ENCODE data around the gene URAD.
"Not testable (repeated sequence)": the region's sequence is repeated elsewhere in the genome, so short reads cannot be mapped to it uniquely, and the experiment has no call there.

The URAD gene

GRCh38 chr13:27971776-27972477, 16.6 kb downstream of the URAD start:
- DNase-seq (ENCODE audit: extremely low read depth in 1 of 2, low read depth in 1 of 2), result no peak

GRCh38 chr13:27971236-27971645, 17.3 kb downstream of the URAD start:
- no peak for DNase-seq (ENCODE audit: extremely low read depth in 1 of 2, low read depth in 1 of 2)

DNA sequence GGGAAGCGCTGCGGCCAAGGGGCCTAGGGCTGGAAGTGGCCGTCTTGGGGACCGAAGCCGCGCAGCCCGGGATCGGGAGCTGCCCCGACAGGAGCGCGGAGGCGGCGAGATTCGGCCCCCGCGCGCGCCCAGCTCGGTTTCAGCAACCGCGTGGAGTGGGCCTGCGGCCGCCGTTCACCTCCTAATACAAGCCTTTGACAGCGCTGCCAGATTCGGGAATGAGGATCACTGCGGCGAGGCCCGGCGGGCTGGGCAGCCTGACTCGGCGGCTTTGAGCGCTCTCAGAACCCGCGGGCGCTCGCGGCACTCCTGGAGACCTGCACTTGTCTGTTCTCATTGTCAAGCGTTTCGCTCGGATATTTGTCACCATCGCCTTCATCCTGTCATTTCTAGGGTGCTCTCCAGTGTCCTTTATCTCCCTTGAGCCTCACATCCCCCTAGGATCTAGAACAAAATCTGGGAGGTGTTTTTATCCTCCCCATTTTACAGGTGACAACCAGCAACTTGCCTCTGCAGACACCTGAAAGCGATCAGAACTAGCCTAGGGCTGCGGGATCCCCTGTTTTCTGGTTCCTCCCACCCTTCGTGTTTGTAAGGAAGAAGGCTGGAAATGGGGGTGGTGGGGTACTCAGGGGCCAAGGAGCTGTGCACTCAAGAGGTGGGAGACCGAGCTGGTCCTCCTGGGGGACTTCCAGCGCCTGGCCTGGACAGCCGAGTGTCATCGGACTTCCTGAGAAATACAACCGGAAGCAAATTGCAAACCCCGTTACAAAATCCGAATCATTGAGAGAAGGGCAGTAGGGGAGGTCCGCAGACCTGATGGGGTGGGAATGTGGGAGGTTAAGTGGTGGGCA, 17.9 kb downstream of the URAD start:
- no peak for DNase-seq (ENCODE audit: extremely low read depth in 1 of 2, low read depth in 1 of 2)

DNA sequence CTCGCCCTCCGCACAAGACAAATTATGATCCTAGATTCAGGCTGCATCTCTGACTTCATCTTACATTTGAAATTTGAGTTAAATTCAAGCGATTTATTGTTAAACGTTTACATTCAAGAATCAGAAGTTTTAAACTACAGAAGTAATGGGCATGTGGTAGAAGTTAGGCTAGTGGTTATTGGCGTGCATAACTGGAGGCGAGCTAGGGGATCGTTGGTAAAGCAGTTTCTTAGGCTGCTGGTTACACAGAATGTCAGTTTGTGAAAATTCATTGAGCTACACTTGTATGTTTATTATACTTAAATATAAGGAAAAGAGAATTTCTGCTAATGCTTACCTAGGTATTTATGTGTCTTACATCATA, 18.6 kb downstream of the URAD start:
- DNase-seq (ENCODE audit: extremely low read depth in 1 of 2, low read depth in 1 of 2), result no peak

DNA sequence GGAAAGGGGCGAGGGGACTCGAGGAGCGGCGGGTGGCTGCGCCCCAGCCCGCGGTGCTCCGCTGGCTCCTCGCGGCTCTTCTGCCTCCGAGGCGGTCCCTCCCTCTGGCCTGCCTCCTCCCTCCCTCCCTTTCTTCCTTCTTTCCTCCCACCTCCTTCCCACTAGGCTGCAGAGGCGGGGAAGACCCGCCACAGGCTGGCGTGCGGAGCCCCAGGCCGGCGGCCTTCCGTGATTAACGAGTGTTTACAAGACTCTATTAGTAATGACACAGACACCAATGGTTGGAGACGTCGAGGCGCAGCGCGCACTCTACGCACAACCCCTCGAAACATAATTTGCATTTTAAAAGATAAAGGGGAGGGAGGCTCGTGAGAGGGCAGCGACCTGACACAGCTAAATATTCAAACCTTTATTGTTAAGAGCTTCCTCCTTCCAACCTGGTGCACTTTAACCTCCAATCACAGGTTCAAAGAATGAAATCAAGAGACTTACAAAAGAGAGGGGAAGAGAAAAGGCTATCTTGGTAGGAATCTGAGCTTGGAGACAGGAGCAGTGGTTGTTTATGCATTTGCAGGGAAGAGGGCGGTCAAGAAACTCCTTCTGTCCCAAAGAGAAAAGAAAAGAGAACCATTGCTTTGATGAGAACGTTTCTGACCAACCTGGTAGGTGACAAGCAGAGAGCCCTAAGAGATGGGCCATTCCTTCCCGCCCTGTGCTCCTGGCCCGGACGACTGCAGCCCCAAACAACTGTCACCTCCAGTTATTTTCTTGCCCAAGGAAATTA, 19.2 kb downstream of the URAD start, which contains the start of gene CDX2:
CDX2 (minus strand) TSS at position 234 of the 784 bp plus-strand sequence. CDS start 309 bp downstream, outside the sequence.
- no peak for DNase-seq (ENCODE audit: extremely low read depth in 1 of 2, low read depth in 1 of 2)

DNA sequence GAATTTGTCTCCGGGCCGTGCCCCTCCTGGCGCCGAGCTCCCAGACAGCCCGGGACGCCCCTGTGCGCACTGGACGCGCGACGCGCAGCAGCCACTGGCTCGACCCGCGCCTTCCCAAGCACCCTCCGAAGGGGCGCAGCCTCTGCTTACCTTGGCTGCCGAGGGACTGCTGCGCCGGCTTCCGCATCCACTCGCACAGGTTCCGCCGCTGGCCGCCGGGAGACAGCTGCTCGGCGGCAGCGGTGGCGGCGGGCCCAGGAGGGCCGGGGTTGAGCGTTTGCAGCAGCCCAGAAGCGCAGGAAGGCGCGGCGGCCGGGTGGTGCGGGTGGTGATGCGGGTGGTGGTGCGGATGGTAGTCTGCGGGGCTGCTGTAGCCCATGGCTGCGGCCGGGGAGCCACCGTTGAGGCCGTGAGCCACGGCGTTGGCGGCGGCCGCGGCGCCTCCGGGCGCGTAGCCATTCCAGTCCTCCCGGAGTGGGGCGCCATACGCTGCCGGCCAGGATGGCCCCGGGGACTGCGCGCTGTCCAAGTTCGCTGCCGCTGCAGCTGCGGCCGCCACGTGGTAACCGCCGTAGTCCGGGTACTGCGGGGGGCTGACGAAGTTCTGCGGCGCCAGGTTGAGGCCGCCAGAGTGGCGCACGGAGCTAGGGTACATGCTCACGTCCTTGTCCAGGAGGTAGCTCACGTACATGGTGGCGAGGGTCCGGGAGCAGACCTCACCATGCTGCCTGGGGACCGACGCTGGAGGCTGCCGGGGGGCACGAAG, 20.0 kb downstream of the URAD start:
- no peak for DNase-seq (ENCODE audit: extremely low read depth in 1 of 2, low read depth in 1 of 2)

DNA sequence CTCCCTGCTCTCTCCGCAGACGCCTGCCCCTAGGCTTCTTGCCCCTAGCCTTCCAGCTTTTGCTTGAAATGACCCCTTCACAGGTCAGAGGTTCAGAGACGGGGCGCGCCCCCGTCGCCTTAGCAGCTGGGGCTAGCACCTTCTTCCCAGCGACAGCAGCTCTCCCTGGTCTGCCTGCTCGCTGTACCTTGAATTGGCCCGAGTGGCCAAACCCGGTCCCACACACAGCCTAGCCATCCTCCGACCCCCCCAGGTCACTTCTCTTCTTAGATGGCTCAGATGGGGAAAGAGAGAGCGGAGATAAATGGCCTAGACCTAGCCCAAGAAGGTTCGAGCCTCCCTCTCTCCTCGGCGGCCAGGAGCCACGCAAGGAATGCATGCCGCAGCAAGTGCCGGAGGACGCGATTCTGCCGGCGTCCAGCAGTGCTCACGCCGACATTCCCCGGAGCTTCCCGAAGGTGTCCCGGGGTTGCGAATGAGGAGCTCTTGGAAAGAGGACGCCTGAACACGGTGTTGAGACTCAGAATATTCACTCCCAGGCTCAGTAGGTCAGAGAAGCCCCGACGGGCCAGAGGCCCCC, 20.7 kb downstream of the URAD start:
- DNase-seq (ENCODE audit: extremely low read depth in 1 of 2, low read depth in 1 of 2), result no peak

DNA sequence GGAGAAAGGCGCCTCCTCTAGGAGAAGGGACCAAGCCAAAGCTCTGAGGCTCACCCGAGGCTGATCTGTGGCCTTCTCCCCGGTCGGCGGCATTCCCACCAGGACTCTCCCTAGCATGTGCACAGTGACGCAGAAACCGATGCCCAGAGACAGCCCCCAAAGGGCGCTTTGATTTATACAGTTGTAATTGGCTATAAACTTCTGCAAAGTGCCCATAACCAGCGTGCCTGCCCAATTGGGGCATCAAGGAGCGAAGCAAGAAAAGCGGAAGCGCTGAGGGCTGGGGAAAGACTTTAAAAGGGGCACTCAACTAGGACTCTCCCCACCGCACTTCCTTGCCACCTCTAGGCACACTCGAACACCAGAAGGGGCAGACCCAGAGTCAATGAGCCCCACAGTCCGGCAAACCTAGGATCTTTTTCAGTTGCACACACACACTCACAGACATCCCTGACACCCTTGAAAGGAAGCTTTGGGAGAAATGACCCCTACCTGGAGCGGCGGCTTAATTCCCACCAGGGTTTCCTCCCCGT, 21.2 kb downstream of the URAD start:
- no peak for DNase-seq (ENCODE audit: extremely low read depth in 1 of 2, low read depth in 1 of 2)

DNA sequence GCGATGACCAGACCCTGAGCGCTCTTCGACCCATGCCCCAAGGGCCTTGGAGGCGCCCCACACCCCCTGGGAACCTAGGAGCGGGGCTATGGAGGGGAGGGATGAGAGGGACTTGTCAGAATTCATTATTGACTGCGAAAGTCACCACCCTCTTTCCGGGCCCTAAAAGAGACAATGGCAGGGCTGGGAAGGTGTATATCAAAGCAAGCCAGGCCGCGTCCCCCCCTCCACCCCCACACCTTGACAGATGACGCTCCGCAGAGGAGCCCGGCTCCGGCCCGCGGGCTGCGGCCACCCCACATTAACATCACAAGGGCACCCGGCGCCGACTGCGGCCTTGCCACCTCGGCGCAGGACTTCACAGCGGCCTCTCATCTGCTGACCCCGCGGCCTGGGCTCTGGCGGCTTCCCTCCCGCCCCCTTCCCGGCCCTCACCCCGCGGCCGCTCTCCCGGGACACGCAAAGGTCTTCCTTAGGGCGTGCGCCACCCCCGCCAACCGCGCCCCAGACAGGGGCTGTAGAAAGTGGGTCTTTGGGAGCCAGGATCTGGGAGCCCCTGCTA, 21.8 kb downstream of the URAD start:
- DNase-seq (ENCODE audit: extremely low read depth in 1 of 2, low read depth in 1 of 2), result no peak

- DNase-seq (ENCODE audit: extremely low read depth in 1 of 2, low read depth in 1 of 2), result no peak
Measured at GRCh38 chr13:27965740-27966640, 22.5 kb downstream of the URAD start.

DNA sequence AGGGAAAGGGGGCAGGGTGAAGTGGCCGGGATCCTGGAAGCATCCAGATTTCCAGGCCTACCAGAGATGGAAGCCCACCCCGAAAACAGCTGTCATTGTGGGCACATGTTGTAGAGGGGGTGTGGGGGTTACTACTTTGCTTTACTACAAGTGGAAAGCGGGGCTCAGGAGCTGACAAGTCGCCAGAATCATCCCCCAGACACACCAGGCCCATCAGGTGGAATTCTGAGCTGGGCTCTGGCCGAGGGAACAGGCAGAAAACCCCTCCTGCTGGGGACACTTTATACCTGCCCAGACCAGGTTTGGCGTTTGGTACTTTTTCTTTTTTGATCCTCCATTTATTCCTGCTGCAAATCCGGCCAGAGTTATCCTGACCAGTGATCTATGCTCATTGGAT, 23.2 kb downstream of the URAD start:
- no peak for DNase-seq (ENCODE audit: extremely low read depth in 1 of 2, low read depth in 1 of 2)

- no peak for DNase-seq (ENCODE audit: extremely low read depth in 1 of 2, low read depth in 1 of 2)
Measured at GRCh38 chr13:27964741-27965323, 23.7 kb downstream of the URAD start.

DNA sequence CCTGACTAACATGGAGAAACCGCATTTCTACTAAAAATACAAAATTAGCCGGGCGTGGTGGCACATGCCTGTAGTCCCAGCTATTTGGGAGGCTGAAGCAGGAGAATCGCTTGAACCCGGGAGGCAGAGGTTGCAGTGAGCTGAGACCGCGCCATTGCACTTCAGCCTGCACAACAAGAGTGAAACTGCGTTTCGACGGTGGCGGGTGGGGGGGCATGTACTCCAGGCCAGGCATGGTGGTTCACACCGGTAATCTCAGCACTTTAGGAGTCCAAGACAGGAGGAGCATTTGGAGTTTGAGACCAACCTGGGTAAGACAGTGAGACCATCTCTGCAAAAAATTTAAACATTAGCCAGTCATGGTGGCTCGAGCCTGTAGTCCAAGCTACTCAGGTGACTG, 24.3 kb downstream of the URAD start:
- not testable (repeated sequence) for DNase-seq (ENCODE audit: extremely low read depth in 1 of 2, low read depth in 1 of 2)

DNA sequence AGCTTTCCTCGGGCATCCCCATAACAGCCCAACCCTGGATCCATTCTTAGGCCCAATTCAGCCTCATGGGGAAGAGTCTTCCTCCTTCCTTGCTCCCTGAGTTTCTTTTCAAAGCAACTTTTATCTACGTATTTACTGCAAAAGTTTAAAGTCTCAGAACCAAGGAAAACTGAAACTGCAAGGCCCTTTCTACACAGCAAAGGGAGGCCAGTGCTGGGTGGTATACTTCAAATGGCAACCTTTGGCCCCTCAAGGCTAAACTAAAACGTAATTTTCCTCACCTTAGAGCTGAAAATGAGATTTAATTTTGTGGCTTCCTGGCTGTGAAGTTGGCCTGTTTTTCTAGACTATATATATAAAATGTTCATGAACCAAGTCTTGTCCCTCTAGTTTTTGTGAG, 25.0 kb downstream of the URAD start:
- no peak for DNase-seq (ENCODE audit: extremely low read depth in 1 of 2, low read depth in 1 of 2)

GRCh38 chr13:27962982-27963381, 25.5 kb downstream of the URAD start:
- DNase-seq (ENCODE audit: extremely low read depth in 1 of 2, low read depth in 1 of 2), result no peak

- no peak for DNase-seq (ENCODE audit: extremely low read depth in 1 of 2, low read depth in 1 of 2)
Measured at GRCh38 chr13:27962128-27962841, 26.2 kb downstream of the URAD start.

GRCh38 chr13:27961227-27962085, 27.0 kb downstream of the URAD start:
- no peak for DNase-seq (ENCODE audit: extremely low read depth in 1 of 2, low read depth in 1 of 2)
